HepG2 (cell line): ENCODE data around the gene TPX2. TPM values are rescaled to one million over a fixed set of nuclear protein-coding genes. Genes with fewer than 3 reads are reported as not detected.

Experiments used
- CENPBD1 ChIP-seq: sonication (generic); formaldehyde crosslinking; IDR thresholded peaks from 2 replicates; pipeline ENCODE4 v1.8.0; 2022; ENCODE audit warnings: missing genetic modification reagents, low read depth, mild to moderate bottlenecking, borderline replicate concordance
- CHD4 ChIP-seq: fragments of 200-600 bp; sonication (generic); IDR thresholded peaks from 2 replicates; pipeline ENCODE4 v1.7.0; 2017; ENCODE audit warnings: mild to moderate bottlenecking, low read length, borderline replicate concordance
- ELF3 ChIP-seq: IDR thresholded peaks from 2 replicates; pipeline ENCODE4 v1.6.1; 2016; ENCODE audit warnings: missing genetic modification reagents, missing compliant biosample characterization
- HMG20A ChIP-seq: IDR thresholded peaks from 2 replicates; pipeline ENCODE4 v1.6.1; 2016; ENCODE audit warnings: borderline replicate concordance
- IRF1 ChIP-seq: sonication (generic); formaldehyde crosslinking; IDR thresholded peaks from 2 replicates; pipeline ENCODE4 v1.4.0; 2020; ENCODE audit warnings: low read depth, mild to moderate bottlenecking, missing genetic modification reagents
- MAFG ChIP-seq: sonication (generic); formaldehyde crosslinking; IDR thresholded peaks from 2 replicates; pipeline ENCODE4 v1.5.1; 2020; ENCODE audit warnings: mild to moderate bottlenecking, missing genetic modification reagents
- PBX2 ChIP-seq: IDR thresholded peaks from 2 replicates; pipeline ENCODE4 v1.6.1; 2016; ENCODE audit warnings: control low read depth
- PCBP2 ChIP-seq: fragments of 200-400 bp; formaldehyde crosslinking; optimal IDR thresholded peaks from 2 replicates; pipeline ENCODE3; 2018; ENCODE audit warnings: low read length, low read depth; ENCODE audit not compliant: poor library complexity, severe bottlenecking
- SOX5 ChIP-seq: IDR thresholded peaks from 2 replicates; pipeline ENCODE4 v1.6.1; 2016; ENCODE audit warnings: borderline replicate concordance
- SRSF1 ChIP-seq: fragments of 200-400 bp; formaldehyde crosslinking; optimal IDR thresholded peaks from 2 replicates; pipeline ENCODE3; 2017; ENCODE audit warnings: mild to moderate bottlenecking, low read depth, low read length, moderate library complexity
- SRSF4 ChIP-seq: fragments of 200-400 bp; formaldehyde crosslinking; IDR thresholded peaks from one replicate; pipeline ENCODE4 v1.6.1; 2018; ENCODE audit warnings: mild to moderate bottlenecking, low read depth, low read length, moderate library complexity; ENCODE audit not compliant: poor library complexity, severe bottlenecking
- TFDP2 ChIP-seq: sonication (generic); formaldehyde crosslinking; IDR thresholded peaks from 2 replicates; pipeline ENCODE4 v1.4.0; 2020; ENCODE audit warnings: missing genetic modification reagents
- THRA ChIP-seq: sonication (generic); formaldehyde crosslinking; IDR thresholded peaks from 2 replicates; pipeline ENCODE4 v1.4.0; 2020; ENCODE audit warnings: missing genetic modification reagents, borderline replicate concordance
- ZBTB26 ChIP-seq: IDR thresholded peaks from 2 replicates; pipeline ENCODE4 v1.6.1; 2016; ENCODE audit warnings: missing compliant biosample characterization, missing genetic modification reagents, borderline replicate concordance
- ZNF160 ChIP-seq: sonication (generic); formaldehyde crosslinking; IDR thresholded peaks from 2 replicates; pipeline ENCODE4 v1.8.0; 2022; ENCODE audit warnings: mild to moderate bottlenecking, inconsistent platforms, missing genetic modification reagents
- ZNF383 ChIP-seq: sonication (generic); formaldehyde crosslinking; IDR thresholded peaks from 2 replicates; pipeline ENCODE4 v1.4.0; 2020; ENCODE audit warnings: missing genetic modification reagents, mild to moderate bottlenecking, borderline replicate concordance
- ZNF501 ChIP-seq: sonication (generic); formaldehyde crosslinking; IDR thresholded peaks from 2 replicates; pipeline ENCODE4 v1.5.1; 2020; ENCODE audit warnings: mild to moderate bottlenecking, moderate library complexity, missing genetic modification reagents
- ZNF703 ChIP-seq: sonication (generic); formaldehyde crosslinking; IDR thresholded peaks from 2 replicates; pipeline ENCODE4 v1.5.1; 2020; ENCODE audit warnings: missing genetic modification reagents, mild to moderate bottlenecking, moderate library complexity, borderline replicate concordance
- ZNF83 ChIP-seq: sonication (generic); formaldehyde crosslinking; IDR thresholded peaks from 2 replicates; pipeline ENCODE4 v1.4.0; 2020; ENCODE audit warnings: missing genetic modification reagents, mild to moderate bottlenecking, borderline replicate concordance
- polyA plus RNA-seq, 8 experiments: library from polyadenylated mRNA; depleted of rRNA in 3 of 8; stranded (reverse) in 7 of 8; unstranded in 1 of 8; fragments of >200 nt; fragmentation: Illumina TruSeq in 4 of 8; extraction: Trizol in 4 of 8; gene quantifications; 2 replicates each; pipeline versions ENCODE4 v1.2.1 to v1.2.3, GENCODE V29; 2011 to 2016; ENCODE audit warnings: low read depth in 4 of 8, missing spikeins in 1 of 8, mixed read lengths in 1 of 8; ENCODE audit not compliant: insufficient read depth in 1 of 8
- total RNA-seq, 5 experiments: library from RNA; depleted of rRNA; stranded (reverse); fragments of >200 nt; fragmentation: Illumina TruSeq; extraction: Trizol; gene quantifications; 2 replicates each; pipeline ENCODE4 v1.2.3, GENCODE V29; 2016; ENCODE audit warnings: low read depth in 1 of 5

Gene TPX2
- total and polyA plus RNA-seq, 2 of the 13 experiments (the other 11 are each of a cell fraction or from before 2014, with no cell fraction given) = 34.3 to 124 TPM

GRCh38 chr20:31723319-31724078 lies 15.6 kb upstream of the TPX2 start (continued):
- TF ChIP-seq IRF1 (CRISPR knock-in tag) = no peak; the same call in 1 of the 2 replicates
- peak; percentile 100 for TF ChIP-seq SRSF1
- TF ChIP-seq ZNF383 = no peak
- TF ChIP-seq ZNF160 (CRISPR knock-in tag) = peak; percentile 59; the same call in 1 of the 2 replicates
- TF ChIP-seq SOX5 (CRISPR knock-in tag) = peak; percentile 40
- peak; percentile 73; the same call in 1 of the 2 replicates for TF ChIP-seq THRA (CRISPR knock-in tag)
- peak; percentile 77 for TF ChIP-seq ELF3 (CRISPR knock-in tag)
- TF ChIP-seq PCBP2 = no peak
- peak; percentile 99 for TF ChIP-seq PBX2 (CRISPR knock-in tag)
- peak; percentile 80 for TF ChIP-seq TFDP2 (CRISPR knock-in tag)
- TF ChIP-seq CHD4 = peak; percentile 35; the same call in 1 of the 2 replicates
- peak; percentile 90 for TF ChIP-seq SRSF4
- peak; percentile 89; the same call in 1 of the 2 replicates for TF ChIP-seq ZNF83 (CRISPR knock-in tag)
- peak; percentile 2; the same call in 1 of the 2 replicates for TF ChIP-seq ZNF703 (CRISPR knock-in tag)
- no peak for TF ChIP-seq MAFG (CRISPR knock-in tag)
- no peak; the same call in 1 of the 2 replicates for TF ChIP-seq HMG20A (CRISPR knock-in tag)
- peak; percentile 39; the same call in 1 of the 2 replicates for TF ChIP-seq ZBTB26 (CRISPR knock-in tag)
- TF ChIP-seq CENPBD1 (CRISPR knock-in tag) = no peak
- peak; percentile 98 for TF ChIP-seq ZNF501 (CRISPR knock-in tag)
